HepG2 (cell line): Measurements from ENCODE around the gene ELL3. TPM values are rescaled to one million over a fixed set of nuclear protein-coding genes. Genes with fewer than 3 reads are reported as not detected.

Source experiments
- CHCHD3 ChIP-seq: sonication (generic); formaldehyde crosslinking; IDR thresholded peaks from 2 replicates; pipeline ENCODE4 v1.8.0; 2022; ENCODE audit warnings: mild to moderate bottlenecking, missing genetic modification reagents, moderate library complexity
- FOXA3 ChIP-seq: IDR thresholded peaks from 2 replicates; pipeline ENCODE4 v1.6.1; 2016; ENCODE audit warnings: missing genetic modification reagents, missing compliant biosample characterization
- FOXK1 ChIP-seq: sonication (generic); formaldehyde crosslinking; IDR thresholded peaks from 2 replicates; pipeline ENCODE4 v1.4.0; 2020; ENCODE audit warnings: low read depth, missing genetic modification reagents, borderline replicate concordance
- HNRNPL ChIP-seq: fragments of 200-400 bp; formaldehyde crosslinking; IDR thresholded peaks from 2 replicates; pipeline ENCODE4 v1.6.1; 2017; ENCODE audit warnings: mild to moderate bottlenecking, low read depth, low read length
- KMT2B ChIP-seq: IDR thresholded peaks from 2 replicates; pipeline ENCODE4 v1.6.1; 2016; ENCODE audit warnings: missing genetic modification reagents, missing compliant biosample characterization
- SAP130 ChIP-seq: IDR thresholded peaks from 2 replicates; pipeline ENCODE4 v1.6.1; 2016; ENCODE audit warnings: low read depth
- SNAI1 ChIP-seq: sonication (generic); formaldehyde crosslinking; IDR thresholded peaks from 2 replicates; pipeline ENCODE4 v1.5.0; 2020; ENCODE audit warnings: mild to moderate bottlenecking, missing genetic modification reagents, borderline replicate concordance
- SP4 ChIP-seq: sonication (generic); formaldehyde crosslinking; IDR thresholded peaks from 2 replicates; pipeline ENCODE4 v1.8.1; 2023; ENCODE audit warnings: mild to moderate bottlenecking, missing genetic modification reagents
- TBL1XR1 ChIP-seq: fragments of 150-350 bp; IDR thresholded peaks from 2 replicates; pipeline ENCODE4 v1.6.1; 2014; ENCODE audit warnings: borderline replicate concordance, low read length; ENCODE audit not compliant: partially characterized antibody
- TOE1 ChIP-seq: sonication (generic); formaldehyde crosslinking; IDR thresholded peaks from 2 replicates; pipeline ENCODE4 v1.4.0; 2020; ENCODE audit warnings: mild to moderate bottlenecking, missing genetic modification reagents
- ZFP36L1 ChIP-seq: sonication (generic); formaldehyde crosslinking; IDR thresholded peaks from 2 replicates; pipeline ENCODE4 v1.8.0; 2022; ENCODE audit warnings: mild to moderate bottlenecking, missing genetic modification reagents, moderate library complexity
- ZKSCAN8 ChIP-seq: IDR thresholded peaks from 2 replicates; pipeline ENCODE4 v1.6.1; 2016; ENCODE audit warnings: borderline replicate concordance, missing genetic modification reagents, missing compliant biosample characterization
- ZMAT3 ChIP-seq: sonication (generic); formaldehyde crosslinking; conservative IDR thresholded peaks from 2 replicates; pipeline ENCODE4 v1.7.0; 2021; ENCODE audit warnings: missing genetic modification reagents
- ZNF460 ChIP-seq: sonication (generic); formaldehyde crosslinking; IDR thresholded peaks from 2 replicates; pipeline ENCODE4 v1.5.1; 2020; ENCODE audit warnings: missing genetic modification reagents, mild to moderate bottlenecking, borderline replicate concordance
- ZNF547 ChIP-seq: sonication (generic); formaldehyde crosslinking; IDR thresholded peaks from 2 replicates; pipeline ENCODE4 v1.5.1; 2020; ENCODE audit warnings: mild to moderate bottlenecking, missing genetic modification reagents
- ZNF567 ChIP-seq: sonication (generic); formaldehyde crosslinking; IDR thresholded peaks from 2 replicates; pipeline ENCODE4 v1.8.1; 2023; ENCODE audit warnings: mild to moderate bottlenecking, missing genetic modification reagents, borderline replicate concordance
- polyA plus RNA-seq, 8 experiments: library from polyadenylated mRNA; depleted of rRNA in 3 of 8; stranded (reverse) in 7 of 8; unstranded in 1 of 8; fragments of >200 nt; fragmentation: Illumina TruSeq in 4 of 8; extraction: Trizol in 4 of 8; gene quantifications; 2 replicates each; pipeline versions ENCODE4 v1.2.1 to v1.2.3, GENCODE V29; 2011 to 2016; ENCODE audit warnings: low read depth in 4 of 8, missing spikeins in 1 of 8, mixed read lengths in 1 of 8; ENCODE audit not compliant: insufficient read depth in 1 of 8
- total RNA-seq, 5 experiments: library from RNA; depleted of rRNA; stranded (reverse); fragments of >200 nt; fragmentation: Illumina TruSeq; extraction: Trizol; gene quantifications; 2 replicates each; pipeline ENCODE4 v1.2.3, GENCODE V29; 2016; ENCODE audit warnings: low read depth in 1 of 5
- TF ChIP-seq, protein P1 (sequence below): IDR thresholded peaks from 2 replicates; pipeline ENCODE4 v1.6.1; 2016; ENCODE audit warnings: missing compliant biosample characterization, missing genetic modification reagents, borderline replicate concordance
- TF ChIP-seq, protein P2 (sequence below): sonication (generic); formaldehyde crosslinking; conservative IDR thresholded peaks from 2 replicates; pipeline ENCODE4 v1.8.0; 2022; ENCODE audit warnings: mild to moderate bottlenecking, moderate library complexity, missing genetic modification reagents
- TF ChIP-seq, protein P3 (sequence below): sonication (generic); formaldehyde crosslinking; IDR thresholded peaks from 2 replicates; pipeline ENCODE4 v1.4.0; 2020; ENCODE audit warnings: missing genetic modification reagents, borderline replicate concordance
- TF ChIP-seq, protein P4 (sequence below): sonication (generic); formaldehyde crosslinking; IDR thresholded peaks from 2 replicates; pipeline ENCODE4 v1.4.0; 2020; ENCODE audit warnings: missing genetic modification reagents

The ELL3 gene
- total and polyA plus RNA-seq, 2 of the 13 experiments (the other 11 are each of a cell fraction or from before 2014, with no cell fraction given) = 6.1 to 8.8 TPM

DNA sequence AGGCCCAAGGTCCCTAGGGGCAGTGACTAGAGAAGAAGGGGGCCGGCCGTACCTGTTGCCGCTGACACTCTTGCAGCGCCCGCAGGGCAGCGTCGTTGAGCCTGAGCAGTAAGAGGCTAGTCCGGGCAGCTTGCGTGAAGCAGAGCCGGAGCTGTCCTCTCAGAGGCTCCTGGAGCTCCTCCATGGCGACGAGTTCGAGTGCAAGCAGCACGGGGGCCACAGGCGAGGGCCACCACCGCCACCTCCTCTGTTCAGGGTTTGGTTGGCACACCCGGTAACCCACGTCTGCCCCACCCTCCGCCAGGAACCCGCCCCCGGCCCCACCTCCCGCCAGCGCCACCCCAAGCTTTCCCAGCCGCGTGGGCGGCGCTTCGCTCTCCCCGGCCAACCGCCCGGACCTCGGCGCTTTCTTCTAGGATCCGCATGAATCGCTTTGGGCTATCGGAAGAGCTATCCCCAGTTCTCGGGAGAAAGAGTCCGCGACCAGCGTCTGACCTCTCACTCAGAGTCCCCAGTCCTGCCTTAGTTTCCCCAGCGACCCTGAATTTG lies at the start of gene ELL3 (continued):
- TF ChIP-seq, protein P1, sequence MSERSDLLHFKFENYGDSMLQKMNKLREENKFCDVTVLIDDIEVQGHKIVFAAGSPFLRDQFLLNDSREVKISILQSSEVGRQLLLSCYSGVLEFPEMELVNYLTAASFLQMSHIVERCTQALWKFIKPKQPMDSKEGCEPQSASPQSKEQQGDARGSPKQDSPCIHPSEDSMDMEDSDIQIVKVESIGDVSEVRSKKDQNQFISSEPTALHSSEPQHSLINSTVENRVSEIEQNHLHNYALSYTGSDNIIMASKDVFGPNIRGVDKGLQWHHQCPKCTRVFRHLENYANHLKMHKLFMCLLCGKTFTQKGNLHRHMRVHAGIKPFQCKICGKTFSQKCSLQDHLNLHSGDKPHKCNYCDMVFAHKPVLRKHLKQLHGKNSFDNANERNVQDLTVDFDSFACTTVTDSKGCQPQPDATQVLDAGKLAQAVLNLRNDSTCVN (CRISPR knock-in tag) = no peak
- TF ChIP-seq SP4 (CRISPR knock-in tag) (0 out of 2 replicates have a peak, but pooled peaks have one; percentile 43), TOE1 (CRISPR knock-in tag) (no peak), ZFP36L1 (peak; percentile 37; the same call in 1 of the 2 replicates), ZNF460 (CRISPR knock-in tag) (no peak), KMT2B (0 out of 2 replicates have a peak, but pooled peaks have one; percentile 1), SNAI1 (CRISPR knock-in tag) (0 out of 2 replicates have a peak, but pooled peaks have one; percentile 59), ZKSCAN8 (CRISPR knock-in tag) (0 out of 2 replicates have a peak, but pooled peaks have one; percentile 1), FOXK1 (CRISPR knock-in tag) (no peak), HNRNPL (peak; percentile 64; the same call in 1 of the 2 replicates), FOXA3 (CRISPR knock-in tag) (no peak), ZNF567 (CRISPR knock-in tag) (0 out of 2 replicates have a peak, but pooled peaks have one; percentile 64), SAP130 (CRISPR knock-in tag) (peak; percentile 44; the same call in 1 of the 2 replicates), ZMAT3 (peak; percentile 69; the same call in 1 of the 2 replicates), CHCHD3 (no peak), ZNF547 (CRISPR knock-in tag) (no peak), TBL1XR1 (no peak)
- TF ChIP-seq, protein P2, sequence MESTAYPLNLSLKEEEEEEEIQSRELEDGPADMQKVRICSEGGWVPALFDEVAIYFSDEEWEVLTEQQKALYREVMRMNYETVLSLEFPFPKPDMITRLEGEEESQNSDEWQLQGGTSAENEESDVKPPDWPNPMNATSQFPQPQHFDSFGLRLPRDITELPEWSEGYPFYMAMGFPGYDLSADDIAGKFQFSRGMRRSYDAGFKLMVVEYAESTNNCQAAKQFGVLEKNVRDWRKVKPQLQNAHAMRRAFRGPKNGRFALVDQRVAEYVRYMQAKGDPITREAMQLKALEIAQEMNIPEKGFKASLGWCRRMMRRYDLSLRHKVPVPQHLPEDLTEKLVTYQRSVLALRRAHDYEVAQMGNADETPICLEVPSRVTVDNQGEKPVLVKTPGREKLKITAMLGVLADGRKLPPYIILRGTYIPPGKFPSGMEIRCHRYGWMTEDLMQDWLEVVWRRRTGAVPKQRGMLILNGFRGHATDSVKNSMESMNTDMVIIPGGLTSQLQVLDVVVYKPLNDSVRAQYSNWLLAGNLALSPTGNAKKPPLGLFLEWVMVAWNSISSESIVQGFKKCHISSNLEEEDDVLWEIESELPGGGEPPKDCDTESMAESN (CRISPR knock-in tag) = peak; percentile 23; the same call in 1 of the 2 replicates
- TF ChIP-seq, protein P3, sequence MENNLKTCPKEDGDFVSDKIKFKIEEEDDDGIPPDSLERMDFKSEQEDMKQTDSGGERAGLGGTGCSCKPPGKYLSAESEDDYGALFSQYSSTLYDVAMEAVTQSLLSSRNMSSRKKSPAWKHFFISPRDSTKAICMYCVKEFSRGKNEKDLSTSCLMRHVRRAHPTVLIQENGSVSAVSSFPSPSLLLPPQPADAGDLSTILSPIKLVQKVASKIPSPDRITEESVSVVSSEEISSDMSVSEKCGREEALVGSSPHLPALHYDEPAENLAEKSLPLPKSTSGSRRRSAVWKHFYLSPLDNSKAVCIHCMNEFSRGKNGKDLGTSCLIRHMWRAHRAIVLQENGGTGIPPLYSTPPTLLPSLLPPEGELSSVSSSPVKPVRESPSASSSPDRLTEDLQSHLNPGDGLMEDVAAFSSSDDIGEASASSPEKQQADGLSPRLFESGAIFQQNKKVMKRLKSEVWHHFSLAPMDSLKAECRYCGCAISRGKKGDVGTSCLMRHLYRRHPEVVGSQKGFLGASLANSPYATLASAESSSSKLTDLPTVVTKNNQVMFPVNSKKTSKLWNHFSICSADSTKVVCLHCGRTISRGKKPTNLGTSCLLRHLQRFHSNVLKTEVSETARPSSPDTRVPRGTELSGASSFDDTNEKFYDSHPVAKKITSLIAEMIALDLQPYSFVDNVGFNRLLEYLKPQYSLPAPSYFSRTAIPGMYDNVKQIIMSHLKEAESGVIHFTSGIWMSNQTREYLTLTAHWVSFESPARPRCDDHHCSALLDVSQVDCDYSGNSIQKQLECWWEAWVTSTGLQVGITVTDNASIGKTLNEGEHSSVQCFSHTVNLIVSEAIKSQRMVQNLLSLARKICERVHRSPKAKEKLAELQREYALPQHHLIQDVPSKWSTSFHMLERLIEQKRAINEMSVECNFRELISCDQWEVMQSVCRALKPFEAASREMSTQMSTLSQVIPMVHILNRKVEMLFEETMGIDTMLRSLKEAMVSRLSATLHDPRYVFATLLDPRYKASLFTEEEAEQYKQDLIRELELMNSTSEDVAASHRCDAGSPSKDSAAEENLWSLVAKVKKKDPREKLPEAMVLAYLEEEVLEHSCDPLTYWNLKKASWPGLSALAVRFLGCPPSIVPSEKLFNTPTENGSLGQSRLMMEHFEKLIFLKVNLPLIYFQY = no peak
- TF ChIP-seq, protein P4, sequence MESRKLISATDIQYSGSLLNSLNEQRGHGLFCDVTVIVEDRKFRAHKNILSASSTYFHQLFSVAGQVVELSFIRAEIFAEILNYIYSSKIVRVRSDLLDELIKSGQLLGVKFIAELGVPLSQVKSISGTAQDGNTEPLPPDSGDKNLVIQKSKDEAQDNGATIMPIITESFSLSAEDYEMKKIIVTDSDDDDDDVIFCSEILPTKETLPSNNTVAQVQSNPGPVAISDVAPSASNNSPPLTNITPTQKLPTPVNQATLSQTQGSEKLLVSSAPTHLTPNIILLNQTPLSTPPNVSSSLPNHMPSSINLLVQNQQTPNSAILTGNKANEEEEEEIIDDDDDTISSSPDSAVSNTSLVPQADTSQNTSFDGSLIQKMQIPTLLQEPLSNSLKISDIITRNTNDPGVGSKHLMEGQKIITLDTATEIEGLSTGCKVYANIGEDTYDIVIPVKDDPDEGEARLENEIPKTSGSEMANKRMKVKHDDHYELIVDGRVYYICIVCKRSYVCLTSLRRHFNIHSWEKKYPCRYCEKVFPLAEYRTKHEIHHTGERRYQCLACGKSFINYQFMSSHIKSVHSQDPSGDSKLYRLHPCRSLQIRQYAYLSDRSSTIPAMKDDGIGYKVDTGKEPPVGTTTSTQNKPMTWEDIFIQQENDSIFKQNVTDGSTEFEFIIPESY (CRISPR knock-in tag) = no peak
